ENCODE data around the gene PTPN1.

The PTPN1 gene

DNA sequence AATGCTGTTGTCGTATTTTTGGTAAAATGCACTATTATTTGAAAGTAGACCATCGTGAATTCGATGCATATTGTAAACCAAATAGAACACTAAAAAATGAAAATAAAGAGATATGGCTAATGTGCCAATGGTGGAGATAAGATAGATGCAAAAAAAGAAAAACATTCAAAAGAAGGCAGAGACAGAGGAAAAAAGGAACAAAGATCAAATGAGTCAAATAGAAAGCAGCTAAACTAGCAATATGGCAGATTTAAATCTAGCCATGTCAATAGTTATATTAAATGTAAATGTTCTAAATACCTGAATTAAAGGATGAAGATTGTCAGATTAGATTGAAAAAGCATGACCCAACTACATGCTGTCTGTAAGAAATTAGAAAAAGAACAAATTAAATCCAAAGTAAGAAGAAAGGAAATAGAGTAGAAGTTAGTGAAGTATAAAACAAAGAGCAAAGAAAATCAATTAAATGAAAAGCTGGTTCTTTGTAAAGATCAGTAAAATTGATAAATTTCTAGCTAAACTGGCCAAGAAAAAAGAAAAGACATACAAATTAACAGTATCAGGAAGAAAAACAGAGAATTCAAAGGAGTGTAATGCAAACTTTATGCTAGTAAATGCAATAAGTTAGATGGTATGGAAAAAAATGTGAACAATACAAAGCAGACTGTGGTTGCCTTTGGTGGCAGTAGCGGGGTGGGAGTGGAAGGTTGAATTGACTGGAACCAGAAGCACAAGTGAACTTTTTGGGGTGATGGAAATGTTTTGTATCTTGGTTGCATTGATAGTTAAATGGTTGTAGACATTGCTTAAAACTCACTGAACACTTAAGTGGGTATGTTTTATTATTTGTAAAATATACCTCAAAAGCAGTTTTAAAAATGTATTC is 44.8 kb downstream of the PTPN1 start:
- peaks cover 6% of the 10 kb centered on the region for H3K36me3 ChIP-seq
- H3K4me1 ChIP-seq (ENCODE audit: control insufficient read depth in 1 of 2, insufficient read depth in 1 of 2, low read depth in 1 of 2, low read length in 1 of 2), result no peaks in the 10 kb centered on the region
- TF ChIP-seq, protein P1, sequence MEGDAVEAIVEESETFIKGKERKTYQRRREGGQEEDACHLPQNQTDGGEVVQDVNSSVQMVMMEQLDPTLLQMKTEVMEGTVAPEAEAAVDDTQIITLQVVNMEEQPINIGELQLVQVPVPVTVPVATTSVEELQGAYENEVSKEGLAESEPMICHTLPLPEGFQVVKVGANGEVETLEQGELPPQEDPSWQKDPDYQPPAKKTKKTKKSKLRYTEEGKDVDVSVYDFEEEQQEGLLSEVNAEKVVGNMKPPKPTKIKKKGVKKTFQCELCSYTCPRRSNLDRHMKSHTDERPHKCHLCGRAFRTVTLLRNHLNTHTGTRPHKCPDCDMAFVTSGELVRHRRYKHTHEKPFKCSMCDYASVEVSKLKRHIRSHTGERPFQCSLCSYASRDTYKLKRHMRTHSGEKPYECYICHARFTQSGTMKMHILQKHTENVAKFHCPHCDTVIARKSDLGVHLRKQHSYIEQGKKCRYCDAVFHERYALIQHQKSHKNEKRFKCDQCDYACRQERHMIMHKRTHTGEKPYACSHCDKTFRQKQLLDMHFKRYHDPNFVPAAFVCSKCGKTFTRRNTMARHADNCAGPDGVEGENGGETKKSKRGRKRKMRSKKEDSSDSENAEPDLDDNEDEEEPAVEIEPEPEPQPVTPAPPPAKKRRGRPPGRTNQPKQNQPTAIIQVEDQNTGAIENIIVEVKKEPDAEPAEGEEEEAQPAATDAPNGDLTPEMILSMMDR (IDR thresholded peaks at IDR 0.05), result no peak
- no peak overlapping the region for H3K4me3 ChIP-seq (ENCODE audit: low read depth in 1 of 2, low read length in 1 of 2)
- H3K27ac ChIP-seq, result no peak overlapping the region
- H3K27me3 ChIP-seq, result no peaks in the 10 kb centered on the region
- no peaks in the 10 kb centered on the region for H3K9me3 ChIP-seq

DNA sequence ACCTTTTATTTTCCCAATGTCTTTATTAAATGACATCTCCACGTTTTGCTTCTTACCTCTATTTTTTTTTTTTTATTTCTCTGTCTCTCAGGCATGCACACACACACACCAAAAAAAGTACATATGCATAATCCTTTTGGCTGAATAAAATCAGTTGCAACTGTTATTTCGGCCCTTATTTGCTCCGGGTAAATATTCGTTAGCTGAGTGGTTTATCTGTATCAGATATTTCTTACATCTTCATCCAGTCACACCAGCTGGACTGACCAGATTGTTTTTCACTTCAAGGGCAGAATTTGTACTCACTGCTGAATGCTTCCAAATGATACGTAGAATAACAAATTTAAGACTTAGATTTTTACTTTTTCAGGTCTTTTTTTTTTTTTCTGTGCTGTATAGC is 45.5 kb downstream of the PTPN1 start:
- Histone ChIP-seq H3K4me1 (ENCODE audit: control insufficient read depth in 1 of 2, insufficient read depth in 1 of 2, low read depth in 1 of 2, low read length in 1 of 2) (no peaks in the 10 kb centered on the region), H3K36me3 (peaks cover 4% of the 10 kb centered on the region)

DNA sequence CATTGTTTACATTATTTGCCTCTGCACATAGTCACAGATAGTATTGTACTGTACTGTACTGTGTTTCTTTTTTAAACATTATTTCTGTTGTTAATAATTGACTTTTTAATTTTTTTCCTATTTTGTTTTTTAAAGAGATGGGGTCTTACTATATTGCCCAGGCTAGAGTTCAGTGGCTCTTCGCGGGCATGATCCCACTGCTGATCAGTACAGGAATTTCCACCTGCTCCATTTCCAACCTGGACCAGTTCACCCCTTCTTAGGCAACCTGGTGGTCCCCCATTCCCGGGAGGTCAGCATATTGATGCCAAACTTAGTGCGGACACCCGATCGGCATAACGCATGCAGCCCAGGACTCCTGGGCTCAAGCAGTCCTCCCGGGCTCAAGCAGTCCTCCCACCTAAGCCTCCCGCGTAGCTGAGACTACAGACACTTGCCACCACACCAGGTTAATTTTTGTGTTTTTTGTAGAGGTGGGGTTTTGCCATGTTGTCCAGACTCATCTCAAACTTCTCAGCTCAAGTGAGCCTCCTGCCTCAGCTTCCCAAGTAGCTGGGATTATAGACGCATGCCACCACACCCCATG is 47.5 kb downstream of the PTPN1 start:
- H3K4me1 ChIP-seq (ENCODE audit: control insufficient read depth in 1 of 2, insufficient read depth in 1 of 2, low read depth in 1 of 2, low read length in 1 of 2), result no peaks in the 10 kb centered on the region
- TF ChIP-seq, protein P1 (IDR thresholded peaks at IDR 0.05), result no peak
- H3K9me3 ChIP-seq, result no peaks in the 10 kb centered on the region
- H3K36me3 ChIP-seq, result peaks cover 22% of the 10 kb centered on the region
- H3K4me3 ChIP-seq (ENCODE audit: low read depth in 1 of 2, low read length in 1 of 2), result no peak overlapping the region
- H3K27me3 ChIP-seq, result no peaks in the 10 kb centered on the region
- no peak overlapping the region for H3K27ac ChIP-seq

More for the DNA sequence above, 45.5 kb downstream of the PTPN1 start:
- Histone ChIP-seq H3K4me3 (ENCODE audit: low read depth in 1 of 2, low read length in 1 of 2) (no peak overlapping the region), H3K9me3 (no peaks in the 10 kb centered on the region), H3K27ac (no peak overlapping the region), H3K27me3 (no peaks in the 10 kb centered on the region)
- TF ChIP-seq, protein P1 (IDR thresholded peaks at IDR 0.05), result no peak

DNA sequence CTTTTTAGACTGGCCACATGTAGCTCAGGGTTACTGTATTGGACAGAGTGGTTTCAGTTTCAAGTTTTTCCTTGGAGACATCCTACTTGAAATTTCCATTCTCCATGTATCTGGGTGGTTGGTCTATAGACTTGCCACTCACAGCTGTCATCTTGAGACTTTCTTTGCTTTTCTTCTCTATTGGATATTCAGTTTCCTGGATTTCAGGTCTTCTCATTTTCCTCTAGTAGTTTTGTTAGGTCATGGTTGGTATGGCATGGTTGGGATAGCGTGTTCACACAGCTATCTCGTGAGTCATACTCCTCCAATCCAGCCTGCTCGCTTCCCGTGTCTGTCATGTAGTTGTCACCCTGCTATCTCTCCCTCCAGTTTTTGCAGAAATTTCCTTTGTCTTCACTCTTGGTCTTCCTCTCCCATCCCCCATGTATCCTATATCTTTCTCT is 48.3 kb downstream of the PTPN1 start:
- TF ChIP-seq, protein P1 (IDR thresholded peaks at IDR 0.05), result no peak
- H3K9me3 ChIP-seq, result no peaks in the 10 kb centered on the region
- H3K4me3 ChIP-seq (ENCODE audit: low read depth in 1 of 2, low read length in 1 of 2), result no peak overlapping the region
- H3K27me3 ChIP-seq, result no peaks in the 10 kb centered on the region
- no peaks in the 10 kb centered on the region for H3K4me1 ChIP-seq (ENCODE audit: control insufficient read depth in 1 of 2, insufficient read depth in 1 of 2, low read depth in 1 of 2, low read length in 1 of 2)
- H3K36me3 ChIP-seq, result peaks cover 30% of the 10 kb centered on the region
- no peak overlapping the region for H3K27ac ChIP-seq

DNA sequence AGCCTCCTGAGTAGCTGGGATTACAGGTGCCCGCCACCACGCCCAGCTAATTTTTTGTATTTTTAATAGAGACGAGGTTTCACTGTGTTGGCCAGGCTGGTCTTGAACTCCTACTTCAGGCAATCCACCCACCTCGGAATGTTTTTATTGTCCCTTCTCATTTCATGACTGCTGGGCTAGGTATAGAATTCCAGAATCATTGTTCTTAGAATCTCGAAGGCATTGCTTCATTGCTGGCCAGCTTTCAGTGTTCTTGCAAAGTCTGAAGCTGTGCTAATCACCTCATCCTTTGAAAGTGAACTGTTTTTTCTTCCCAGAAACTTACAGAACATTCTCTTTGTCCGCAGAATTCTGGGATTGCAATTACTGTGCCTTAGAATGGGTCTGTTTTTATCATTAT is 49.0 kb downstream of the PTPN1 start:
- TF ChIP-seq, protein P1 (IDR thresholded peaks at IDR 0.05), result no peak
- H3K4me1 ChIP-seq (ENCODE audit: control insufficient read depth in 1 of 2, insufficient read depth in 1 of 2, low read depth in 1 of 2, low read length in 1 of 2), result no peaks in the 10 kb centered on the region
- H3K4me3 ChIP-seq (ENCODE audit: low read depth in 1 of 2, low read length in 1 of 2), result no peak overlapping the region
- H3K36me3 ChIP-seq, result peaks cover 34% of the 10 kb centered on the region
- no peaks in the 10 kb centered on the region for H3K9me3 ChIP-seq
- H3K27me3 ChIP-seq, result no peaks in the 10 kb centered on the region
- no peak overlapping the region for H3K27ac ChIP-seq

Measured in neutrophil (primary cell).